C4-2B (cell line): ENCODE results near the gene MKKS.

Experiments used
- CTCF ChIP-seq: fragments of 450-650 bp; conservative IDR thresholded peaks from 2 replicates; pipeline ENCODE4 v1.5.1; 2017; ENCODE audit warnings: mild to moderate bottlenecking
- ZFX ChIP-seq: fragments of 450-650 bp; IDR thresholded peaks from 2 replicates; pipeline ENCODE4 v1.6.1; 2017

GRCh38 chr20:10411673-10412072 is 22.3 kb downstream of the MKKS start:
- TF ChIP-seq CTCF (no peak), ZFX (no peak)
